22Rv1 (cell line): Measurements from ENCODE around the gene NOL9.

ENCODE experiments used
- CTCF ChIP-seq: fragments of 450-650 bp; IDR thresholded peaks from 2 replicates; pipeline ENCODE4 v1.5.1; 2017; ENCODE audit warnings: mild to moderate bottlenecking
- ZFX ChIP-seq: fragments of 450-650 bp; IDR thresholded peaks from 2 replicates; pipeline ENCODE4 v1.6.1; 2017; ENCODE audit warnings: antibody characterized with exemption, borderline replicate concordance

DNA sequence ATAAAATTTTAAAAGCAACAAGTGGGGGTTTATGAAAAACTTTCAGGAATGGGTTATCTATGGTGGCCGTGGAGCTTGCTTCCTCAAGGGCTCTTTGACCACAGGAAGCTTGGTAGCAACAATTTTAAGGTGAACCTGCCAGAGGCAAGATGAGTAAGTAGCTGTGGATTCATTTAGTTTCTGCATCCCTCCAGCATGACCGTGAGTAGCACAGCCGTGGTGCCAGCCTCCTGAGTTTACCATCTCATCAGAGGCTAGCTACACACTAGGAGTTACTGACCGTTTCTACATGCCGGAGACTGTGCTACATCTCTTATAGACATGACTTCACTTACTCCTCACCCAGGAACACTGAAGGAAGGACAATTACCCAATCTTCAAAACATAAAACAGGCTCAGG, 32.8 kb downstream of the NOL9 start:
- TF ChIP-seq CTCF (no peak), ZFX (no peak)
